HepG2 (cell line): ENCODE data around the gene NEAT1. TPM values are rescaled to one million over a fixed set of nuclear protein-coding genes. Genes with fewer than 3 reads are reported as not detected.

Source experiments
- ATF1 ChIP-seq: IDR thresholded peaks from 2 replicates; pipeline ENCODE4 v1.6.1; 2016; ENCODE audit warnings: mild to moderate bottlenecking, control low read depth
- CBFB ChIP-seq: sonication (generic); formaldehyde crosslinking; IDR thresholded peaks from 2 replicates; pipeline ENCODE4 v1.4.0; 2020; ENCODE audit warnings: missing genetic modification reagents
- FOSL1 ChIP-seq: sonication (generic); formaldehyde crosslinking; IDR thresholded peaks from 2 replicates; pipeline ENCODE4 v1.9.0; 2021; ENCODE audit warnings: missing genetic modification reagents, borderline replicate concordance
- HMGA1 ChIP-seq: sonication (generic); formaldehyde crosslinking; conservative IDR thresholded peaks from 2 replicates; pipeline ENCODE4 v1.4.0; 2020; ENCODE audit warnings: missing genetic modification reagents
- KDM5B ChIP-seq: sonication (generic); formaldehyde crosslinking; IDR thresholded peaks from 2 replicates; pipeline ENCODE4 v1.4.0; 2020; ENCODE audit warnings: missing genetic modification reagents, mild to moderate bottlenecking, borderline replicate concordance
- NFKB2 ChIP-seq: sonication (generic); formaldehyde crosslinking; IDR thresholded peaks from 2 replicates; pipeline ENCODE4 v1.4.0; 2020; ENCODE audit warnings: missing genetic modification reagents, borderline replicate concordance
- NR1H2 ChIP-seq: sonication (generic); formaldehyde crosslinking; IDR thresholded peaks from 2 replicates; pipeline ENCODE4 v1.8.1; 2022; ENCODE audit warnings: low read depth, missing genetic modification reagents, borderline replicate concordance
- PATZ1 ChIP-seq: sonication (generic); formaldehyde crosslinking; IDR thresholded peaks from 2 replicates; pipeline ENCODE4 v1.4.0; 2020; ENCODE audit warnings: missing genetic modification reagents
- TBX2 ChIP-seq: sonication (generic); formaldehyde crosslinking; IDR thresholded peaks from 2 replicates; pipeline ENCODE4 v1.5.0; 2020; ENCODE audit warnings: missing genetic modification reagents, mild to moderate bottlenecking, borderline replicate concordance
- TEAD3 ChIP-seq: optimal IDR thresholded peaks from 2 replicates; pipeline ENCODE3; 2016; ENCODE audit warnings: borderline replicate concordance
- ZBTB46 ChIP-seq: sonication (generic); formaldehyde crosslinking; IDR thresholded peaks from 2 replicates; pipeline ENCODE4 v1.4.0; 2020; ENCODE audit warnings: mild to moderate bottlenecking, missing genetic modification reagents, borderline replicate concordance
- ZFX ChIP-seq: sonication (generic); formaldehyde crosslinking; IDR thresholded peaks from 2 replicates; pipeline ENCODE4 v1.4.0; 2020; ENCODE audit warnings: mild to moderate bottlenecking, low read depth, missing genetic modification reagents, moderate library complexity
- ZNF879 ChIP-seq: sonication (generic); formaldehyde crosslinking; IDR thresholded peaks from 2 replicates; pipeline ENCODE4 v1.8.1; 2023; ENCODE audit warnings: missing genetic modification reagents
- ZSCAN25 ChIP-seq: sonication (generic); formaldehyde crosslinking; IDR thresholded peaks from 2 replicates; pipeline ENCODE4 v1.8.0; 2022; ENCODE audit warnings: mild to moderate bottlenecking, missing genetic modification reagents
- polyA plus RNA-seq, 8 experiments: library from polyadenylated mRNA; depleted of rRNA in 3 of 8; stranded (reverse) in 7 of 8; unstranded in 1 of 8; fragments of >200 nt; fragmentation: Illumina TruSeq in 4 of 8; extraction: Trizol in 4 of 8; gene quantifications; 2 replicates each; pipeline versions ENCODE4 v1.2.1 to v1.2.3, GENCODE V29; 2011 to 2016; ENCODE audit warnings: low read depth in 4 of 8, missing spikeins in 1 of 8, mixed read lengths in 1 of 8; ENCODE audit not compliant: insufficient read depth in 1 of 8
- total RNA-seq, 5 experiments: library from RNA; depleted of rRNA; stranded (reverse); fragments of >200 nt; fragmentation: Illumina TruSeq; extraction: Trizol; gene quantifications; 2 replicates each; pipeline ENCODE4 v1.2.3, GENCODE V29; 2016; ENCODE audit warnings: low read depth in 1 of 5
- TF ChIP-seq, protein P1 (sequence below): sonication (generic); formaldehyde crosslinking; IDR thresholded peaks from 2 replicates; pipeline ENCODE4 v1.4.0; 2020; ENCODE audit warnings: missing genetic modification reagents, mild to moderate bottlenecking, borderline replicate concordance
- TF ChIP-seq, protein P2 (sequence below): IDR thresholded peaks from 2 replicates; pipeline ENCODE4 v1.6.1; 2016; ENCODE audit warnings: low read depth, missing genetic modification reagents, missing compliant biosample characterization

Gene NEAT1
- total and polyA plus RNA-seq, 2 of the 13 experiments (the other 11 are each of a cell fraction or from before 2014, with no cell fraction given) = 20.5 to 41.2 TPM

GRCh38 chr11:65489035-65489705, 66.6 kb downstream of the NEAT1 start (continued):
- TF ChIP-seq KDM5B (CRISPR knock-in tag) (peak; percentile 44; the same call in 1 of the 2 replicates), CBFB (CRISPR knock-in tag) (peak; percentile 35; the same call in 1 of the 2 replicates), TBX2 (CRISPR knock-in tag) (peak; percentile 45; the same call in 1 of the 2 replicates), ZFX (peak; percentile 72; the same call in 1 of the 2 replicates), PATZ1 (peak; percentile 94), ZBTB46 (CRISPR knock-in tag) (0 out of 2 replicates have a peak, but pooled peaks have one; percentile 15), ZNF879 (CRISPR knock-in tag) (no peak), TEAD3 (CRISPR knock-in tag) (peak; percentile 79), FOSL1 (CRISPR knock-in tag) (peak; percentile 19; the same call in 1 of the 2 replicates), HMGA1 (CRISPR knock-in tag) (no peak), NFKB2 (CRISPR knock-in tag) (peak; percentile 57; the same call in 1 of the 2 replicates), ZSCAN25 (CRISPR knock-in tag) (0 out of 2 replicates have a peak, but pooled peaks have one; percentile 11), ATF1 (CRISPR knock-in tag) (no peak), NR1H2 (CRISPR knock-in tag) (no peak)
- TF ChIP-seq, protein P1, sequence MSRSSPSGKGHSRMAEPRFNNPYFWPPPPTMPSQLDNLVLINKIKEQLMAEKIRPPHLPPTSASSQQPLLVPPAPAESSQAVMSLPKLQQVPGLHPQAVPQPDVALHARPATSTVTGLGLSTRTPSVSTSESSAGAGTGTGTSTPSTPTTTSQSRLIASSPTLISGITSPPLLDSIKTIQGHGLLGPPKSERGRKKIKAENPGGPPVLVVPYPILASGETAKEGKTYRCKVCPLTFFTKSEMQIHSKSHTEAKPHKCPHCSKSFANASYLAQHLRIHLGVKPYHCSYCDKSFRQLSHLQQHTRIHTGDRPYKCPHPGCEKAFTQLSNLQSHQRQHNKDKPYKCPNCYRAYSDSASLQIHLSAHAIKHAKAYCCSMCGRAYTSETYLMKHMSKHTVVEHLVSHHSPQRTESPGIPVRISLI = no peak
- TF ChIP-seq, protein P2, sequence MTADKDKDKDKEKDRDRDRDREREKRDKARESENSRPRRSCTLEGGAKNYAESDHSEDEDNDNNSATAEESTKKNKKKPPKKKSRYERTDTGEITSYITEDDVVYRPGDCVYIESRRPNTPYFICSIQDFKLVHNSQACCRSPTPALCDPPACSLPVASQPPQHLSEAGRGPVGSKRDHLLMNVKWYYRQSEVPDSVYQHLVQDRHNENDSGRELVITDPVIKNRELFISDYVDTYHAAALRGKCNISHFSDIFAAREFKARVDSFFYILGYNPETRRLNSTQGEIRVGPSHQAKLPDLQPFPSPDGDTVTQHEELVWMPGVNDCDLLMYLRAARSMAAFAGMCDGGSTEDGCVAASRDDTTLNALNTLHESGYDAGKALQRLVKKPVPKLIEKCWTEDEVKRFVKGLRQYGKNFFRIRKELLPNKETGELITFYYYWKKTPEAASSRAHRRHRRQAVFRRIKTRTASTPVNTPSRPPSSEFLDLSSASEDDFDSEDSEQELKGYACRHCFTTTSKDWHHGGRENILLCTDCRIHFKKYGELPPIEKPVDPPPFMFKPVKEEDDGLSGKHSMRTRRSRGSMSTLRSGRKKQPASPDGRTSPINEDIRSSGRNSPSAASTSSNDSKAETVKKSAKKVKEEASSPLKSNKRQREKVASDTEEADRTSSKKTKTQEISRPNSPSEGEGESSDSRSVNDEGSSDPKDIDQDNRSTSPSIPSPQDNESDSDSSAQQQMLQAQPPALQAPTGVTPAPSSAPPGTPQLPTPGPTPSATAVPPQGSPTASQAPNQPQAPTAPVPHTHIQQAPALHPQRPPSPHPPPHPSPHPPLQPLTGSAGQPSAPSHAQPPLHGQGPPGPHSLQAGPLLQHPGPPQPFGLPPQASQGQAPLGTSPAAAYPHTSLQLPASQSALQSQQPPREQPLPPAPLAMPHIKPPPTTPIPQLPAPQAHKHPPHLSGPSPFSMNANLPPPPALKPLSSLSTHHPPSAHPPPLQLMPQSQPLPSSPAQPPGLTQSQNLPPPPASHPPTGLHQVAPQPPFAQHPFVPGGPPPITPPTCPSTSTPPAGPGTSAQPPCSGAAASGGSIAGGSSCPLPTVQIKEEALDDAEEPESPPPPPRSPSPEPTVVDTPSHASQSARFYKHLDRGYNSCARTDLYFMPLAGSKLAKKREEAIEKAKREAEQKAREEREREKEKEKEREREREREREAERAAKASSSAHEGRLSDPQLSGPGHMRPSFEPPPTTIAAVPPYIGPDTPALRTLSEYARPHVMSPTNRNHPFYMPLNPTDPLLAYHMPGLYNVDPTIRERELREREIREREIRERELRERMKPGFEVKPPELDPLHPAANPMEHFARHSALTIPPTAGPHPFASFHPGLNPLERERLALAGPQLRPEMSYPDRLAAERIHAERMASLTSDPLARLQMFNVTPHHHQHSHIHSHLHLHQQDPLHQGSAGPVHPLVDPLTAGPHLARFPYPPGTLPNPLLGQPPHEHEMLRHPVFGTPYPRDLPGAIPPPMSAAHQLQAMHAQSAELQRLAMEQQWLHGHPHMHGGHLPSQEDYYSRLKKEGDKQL (CRISPR knock-in tag) = peak; percentile 55; the same call in 1 of the 2 replicates
